ENCODE data around the gene NUBP1. TPM values are rescaled to one million over a fixed set of nuclear protein-coding genes. Genes with fewer than 3 reads are reported as not detected.
"Not testable (repeated sequence)": the region's sequence is repeated elsewhere in the genome, so short reads cannot be mapped to it uniquely, and the experiment has no call there.

The NUBP1 gene
- total RNA-seq, 2 donors from 2014 or later, result 27.1 to 29.8 TPM

DNA sequence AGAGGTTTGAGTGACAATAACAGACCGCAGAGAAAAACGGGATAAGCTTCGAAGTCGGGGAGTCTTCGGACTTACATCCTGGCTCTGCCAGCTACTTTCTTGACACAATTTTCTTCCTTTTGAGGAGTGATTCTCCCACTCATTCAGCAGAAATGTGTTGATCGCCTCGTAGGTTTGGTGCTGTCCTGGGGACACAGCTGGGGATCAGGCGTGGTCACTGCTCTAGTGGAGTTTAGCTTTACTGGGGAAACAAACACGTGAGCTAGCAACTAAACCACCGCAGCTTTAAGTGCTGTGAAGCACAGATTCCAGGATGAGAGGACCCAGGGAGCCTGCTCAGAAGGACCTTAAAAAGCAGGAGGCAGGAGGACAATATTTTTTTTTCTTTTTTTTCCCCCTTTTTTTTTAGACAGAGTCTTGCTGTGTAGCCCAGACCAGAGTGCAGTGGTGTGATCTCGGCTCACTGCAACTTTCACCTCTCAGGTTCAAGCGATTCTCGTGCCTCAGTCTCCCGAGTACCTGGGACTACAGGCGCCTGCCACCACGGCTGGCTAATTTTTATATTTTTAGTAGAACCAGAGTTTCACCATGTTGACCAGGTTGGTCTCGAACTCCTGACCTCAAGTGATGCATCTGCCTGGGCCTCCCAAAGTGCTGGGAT, 858 bp downstream of the NUBP1 start:
- peak; percentile 81 for DNase-seq (ENCODE audit: low spot score)
- intact Hi-C loops (cut with DNase I), result loop anchor here (5.0 to 10.0 kb wide), 2 partner anchors 80 to 173 kb away; no protein-coding TSS in a partner anchor

DNA sequence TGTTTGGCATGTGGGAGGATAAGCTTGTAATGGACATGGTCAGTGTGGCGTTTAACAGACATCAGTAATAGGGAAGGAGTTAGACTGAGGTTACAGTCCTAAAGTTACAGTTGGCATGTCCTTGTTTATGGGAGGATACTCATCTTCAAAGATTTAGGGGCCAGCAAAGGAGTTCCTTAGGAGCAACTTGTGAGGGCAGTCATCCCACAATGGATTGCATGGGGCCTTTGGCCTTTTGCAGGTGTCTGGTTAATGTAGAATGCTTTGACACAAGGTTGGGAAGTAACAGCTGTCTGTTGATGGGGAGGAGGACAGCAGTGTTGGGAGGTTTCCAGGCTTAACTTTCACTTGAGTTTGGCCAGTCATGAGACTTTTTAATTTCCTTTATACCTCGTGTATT, 2.2 kb downstream of the NUBP1 start:
- intact Hi-C loops (cut with DNase I), result loop anchor here (5.0 to 10.0 kb wide), 2 partner anchors 79 to 171 kb away; no protein-coding TSS in a partner anchor
- no peak for DNase-seq (ENCODE audit: low spot score)

DNA sequence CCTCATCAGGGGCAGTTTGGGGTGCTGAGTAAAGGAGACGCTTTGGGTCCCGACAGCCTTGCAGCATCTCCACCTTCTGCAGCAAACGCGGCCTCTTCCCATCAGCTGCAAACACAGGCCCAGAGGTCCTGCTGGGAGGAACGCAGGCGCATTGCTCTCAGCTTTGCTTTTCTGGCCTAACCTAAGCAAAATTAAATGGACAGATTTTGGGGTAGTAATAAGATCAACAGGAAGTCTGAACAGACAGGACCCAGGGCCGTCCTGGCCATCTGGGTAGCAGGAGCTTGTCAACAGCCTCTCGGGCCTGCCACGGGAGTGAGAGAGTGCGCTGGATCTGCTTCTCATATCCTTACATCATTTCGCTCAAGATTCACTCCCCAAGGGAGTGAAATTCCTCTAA, 7.2 kb downstream of the NUBP1 start:
- DNase-seq (ENCODE audit: low spot score), result peak; percentile 41
- intact Hi-C loops (cut with DNase I), result loop anchor here in 1 of 2 donors (10.0 kb wide), 1 partner anchor 174 kb away; no protein-coding TSS in a partner anchor

DNA sequence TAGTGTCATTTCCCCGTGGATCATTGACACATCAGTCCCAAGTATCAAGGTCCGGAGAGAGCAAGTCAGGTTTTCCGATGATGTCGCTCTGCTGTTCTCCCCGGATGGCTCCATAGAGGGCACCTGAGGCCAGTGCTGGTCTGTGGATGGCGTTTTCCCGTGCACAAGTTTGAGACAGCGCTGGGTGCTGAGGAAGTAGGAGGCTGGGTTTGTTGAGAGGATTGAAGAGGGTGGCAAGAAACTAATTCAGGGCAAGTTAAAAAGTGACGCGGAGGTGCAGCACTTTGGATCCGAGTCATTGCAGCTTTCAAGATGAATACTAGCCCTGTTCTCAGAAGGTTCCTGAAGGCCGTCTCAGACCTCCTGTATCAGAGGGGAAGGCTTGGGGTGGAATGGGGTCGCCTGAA, 7.7 kb downstream of the NUBP1 start:
- DNase-seq (ENCODE audit: low spot score), result peak; percentile 62
- intact Hi-C loops (cut with DNase I), result loop anchor here in 1 of 2 donors (10.0 kb wide), 1 partner anchor 174 kb away; no protein-coding TSS in a partner anchor

DNA sequence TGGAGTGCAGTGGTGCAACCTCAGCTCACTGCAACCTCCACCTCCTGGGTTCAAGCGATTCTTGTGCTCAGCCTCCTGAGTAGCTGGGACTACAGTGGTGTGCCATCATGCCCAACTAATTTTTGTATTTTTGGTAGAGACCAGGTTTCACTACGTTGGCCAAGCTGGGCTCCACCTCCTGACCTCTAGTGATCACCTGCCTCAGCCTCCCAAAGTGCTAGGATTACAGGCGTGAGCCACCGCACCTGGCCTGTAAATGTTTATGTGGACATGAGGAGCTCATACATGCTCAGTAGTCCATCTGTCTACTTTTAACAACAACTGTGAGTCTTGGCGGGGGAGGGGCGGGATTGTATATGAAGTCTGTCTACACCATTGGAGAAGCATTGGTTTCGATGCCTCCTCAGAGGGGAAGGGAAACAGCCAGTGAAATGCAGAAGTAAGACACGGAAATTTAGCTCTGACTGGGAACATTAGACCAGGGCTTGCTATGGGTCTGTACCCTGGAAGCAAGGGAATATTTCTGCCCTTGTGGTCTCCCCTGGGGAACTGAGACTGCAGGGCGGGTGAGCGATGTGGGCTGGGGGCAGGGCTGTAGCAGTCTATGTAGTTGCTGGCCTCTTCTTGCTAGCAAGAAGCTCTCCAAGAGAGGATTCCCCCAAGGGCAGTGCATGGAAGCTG, 9.3 kb downstream of the NUBP1 start:
- DNase-seq (ENCODE audit: low spot score), result peak; percentile 85
- intact Hi-C loops (cut with DNase I), result loop anchor here in 1 of 2 donors (10.0 kb wide), 1 partner anchor 172 kb away; no protein-coding TSS in a partner anchor

DNA sequence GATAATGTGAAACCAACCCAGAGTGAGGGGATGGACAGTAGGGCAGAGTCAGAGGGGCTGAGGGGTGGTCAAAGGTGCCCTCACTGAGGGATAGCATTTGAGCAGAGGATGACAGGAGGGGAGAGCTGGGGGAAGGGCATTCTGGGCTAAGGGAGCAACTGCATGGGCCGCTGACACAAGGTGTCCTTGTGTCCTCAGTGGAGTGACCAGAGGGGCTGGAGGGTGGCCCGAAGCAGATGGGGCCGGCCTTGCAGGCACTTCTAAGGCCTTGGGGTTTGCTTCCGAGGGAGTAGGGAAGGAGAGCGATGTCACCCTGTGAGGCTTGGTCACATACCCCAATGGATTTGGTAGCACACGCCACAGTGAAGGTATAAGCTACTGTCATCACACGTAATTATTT, 10.0 kb downstream of the NUBP1 start:
- intact Hi-C loops (cut with DNase I), result loop anchor here in 1 of 2 donors (10.0 kb wide), 1 partner anchor 171 kb away; no protein-coding TSS in a partner anchor
- DNase-seq (ENCODE audit: low spot score), result peak; percentile 37

DNA sequence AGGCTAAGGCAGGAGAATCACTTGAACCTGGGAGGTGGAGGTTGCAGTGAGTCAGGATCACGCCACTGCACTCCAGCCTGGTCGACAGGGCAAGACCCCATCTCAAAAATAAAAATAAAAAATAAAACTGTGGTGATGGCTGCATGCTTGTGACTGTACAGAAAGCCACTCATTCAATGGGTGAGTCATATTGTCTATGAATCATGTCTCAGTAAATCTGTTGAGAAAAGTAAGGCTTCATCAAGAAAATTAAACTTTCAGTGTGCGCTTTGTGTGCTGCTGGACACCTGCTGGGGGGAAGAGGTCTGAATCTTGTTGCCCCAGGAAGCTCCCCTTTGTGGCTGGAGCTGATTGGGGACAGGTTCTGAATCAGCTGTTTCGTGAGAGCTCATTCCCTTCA, 11.3 kb downstream of the NUBP1 start:
- intact Hi-C loops (cut with DNase I), result loop anchor here in 1 of 2 donors (10.0 kb wide), 1 partner anchor 170 kb away; no protein-coding TSS in a partner anchor
- no peak for DNase-seq (ENCODE audit: low spot score)

DNA sequence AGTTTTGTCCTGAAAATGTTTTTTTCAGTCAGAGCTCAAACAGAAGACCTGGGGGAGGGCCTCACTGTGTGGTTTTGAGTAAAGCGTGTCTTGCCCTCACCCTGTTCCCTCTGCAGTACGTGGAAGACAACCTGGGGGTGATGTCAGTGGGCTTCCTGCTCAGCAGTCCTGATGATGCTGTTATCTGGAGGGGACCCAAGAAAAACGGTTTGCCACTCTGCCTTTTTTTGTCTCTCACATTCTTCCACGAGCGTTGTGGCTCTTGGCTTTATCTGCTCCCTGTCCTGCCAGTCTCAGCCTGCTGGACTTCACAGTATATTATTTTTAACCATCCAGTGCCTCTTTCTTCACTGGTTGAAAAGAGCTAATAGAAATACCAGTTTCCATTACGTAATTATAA, 12.9 kb downstream of the NUBP1 start:
- DNase-seq (ENCODE audit: low spot score), result no peak
- intact Hi-C loops (cut with DNase I), result loop anchor here in 1 of 2 donors (10.0 kb wide), 1 partner anchor 168 kb away; no protein-coding TSS in a partner anchor

DNA sequence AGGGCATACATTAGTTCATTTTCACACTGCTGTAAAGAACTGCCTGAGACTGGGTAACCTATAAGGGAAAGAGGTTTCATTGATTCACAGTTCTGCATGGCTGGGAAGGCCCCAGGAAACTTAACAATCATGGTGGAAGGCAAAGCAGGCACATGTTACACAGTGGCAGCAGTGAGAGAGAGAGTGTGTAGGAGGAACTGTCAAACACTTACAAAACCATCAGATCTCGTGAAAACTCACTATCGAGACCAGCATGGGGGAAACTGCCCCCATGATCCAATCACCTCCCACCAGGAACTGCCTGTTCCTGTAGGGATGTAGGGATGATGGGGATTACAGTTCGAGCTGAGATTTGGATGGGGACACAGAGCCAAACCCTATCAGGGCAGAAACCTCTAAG, 17.2 kb downstream of the NUBP1 start:
- intact Hi-C loops (cut with DNase I), result no loop called here
- DNase-seq (ENCODE audit: low spot score), result no peak

DNA sequence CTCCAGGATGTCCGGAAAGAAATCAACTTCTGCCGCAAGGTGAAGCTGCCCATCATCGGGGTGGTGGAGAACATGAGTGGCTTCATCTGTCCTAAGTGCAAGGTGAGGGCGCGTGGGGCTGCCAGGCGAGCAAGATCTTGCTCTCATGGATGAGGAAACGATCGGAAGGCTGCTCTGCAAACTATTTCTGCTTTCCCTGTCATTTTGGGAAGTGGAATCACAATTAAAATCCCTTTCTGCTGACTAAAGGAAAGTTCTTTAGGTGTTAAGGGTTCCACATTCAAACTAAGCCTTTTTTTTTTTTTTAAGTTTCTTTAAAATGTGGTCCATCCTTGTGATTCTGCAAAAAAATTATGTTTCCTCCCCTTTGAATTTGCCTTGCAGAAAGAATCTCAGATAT, 17.7 kb downstream of the NUBP1 start:
- DNase-seq (ENCODE audit: low spot score), result no peak
- intact Hi-C loops (cut with DNase I), result no loop called here

DNA sequence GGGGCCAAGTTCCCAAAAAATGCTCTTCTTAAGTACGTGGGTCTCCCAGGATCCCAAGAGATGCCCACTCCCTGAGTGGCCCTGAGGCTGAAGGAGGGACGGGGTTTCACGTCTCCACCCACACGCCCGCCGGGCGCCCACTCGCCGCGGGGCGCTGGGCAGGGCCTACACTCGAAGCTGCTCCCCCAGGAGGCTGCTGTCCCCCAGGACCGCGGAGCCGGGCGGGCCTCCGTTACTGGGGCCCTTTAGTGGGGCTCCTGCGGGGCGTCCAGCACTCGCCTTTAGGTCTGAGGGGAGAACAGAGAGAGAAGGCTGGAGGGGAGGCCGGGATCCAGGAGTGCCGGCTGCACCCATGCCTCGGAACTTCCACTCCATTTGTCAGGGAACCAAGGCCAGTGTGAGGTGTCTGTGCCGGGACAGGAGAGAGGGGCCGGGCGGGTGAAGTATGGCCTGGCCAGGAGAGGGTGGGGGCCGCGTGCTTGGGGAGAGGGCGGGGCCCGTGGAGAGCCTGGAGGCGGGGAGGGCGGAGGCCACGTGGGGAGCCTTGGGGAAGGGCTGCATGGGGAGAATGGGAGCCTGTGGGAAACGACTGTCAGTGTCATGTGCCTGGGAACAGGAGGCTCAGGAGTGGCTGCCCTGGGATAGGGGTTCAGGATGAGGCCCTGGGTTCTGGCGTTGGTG, 18.8 kb downstream of the NUBP1 start:
- intact Hi-C loops (cut with DNase I), result loop anchor here in 1 of 2 donors (2.0 kb wide), 1 partner anchor 1112 kb away; no protein-coding TSS in a partner anchor
- no peak for DNase-seq (ENCODE audit: low spot score)

DNA sequence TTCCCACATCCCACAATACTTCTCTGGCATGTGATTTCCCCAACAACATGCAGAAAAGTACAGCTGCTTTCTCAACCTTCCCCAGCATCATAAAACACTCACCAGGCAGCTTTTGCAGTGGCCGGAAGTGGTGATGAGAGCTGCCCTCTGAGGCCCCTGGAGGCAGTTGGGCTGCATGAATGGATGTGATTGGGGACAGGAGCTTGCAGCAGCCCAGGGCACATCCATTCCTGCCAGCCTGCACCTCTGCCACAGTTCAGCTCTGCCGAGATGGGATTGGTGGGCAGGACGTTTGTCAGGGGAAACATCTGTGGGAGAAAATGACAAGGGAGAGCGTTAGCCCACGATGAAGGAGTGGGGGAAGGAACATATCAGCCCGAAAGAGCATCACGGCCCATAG, 19.8 kb downstream of the NUBP1 start:
- intact Hi-C loops (cut with DNase I), result loop anchor here in 1 of 2 donors (2.0 kb wide), 1 partner anchor 1113 kb away; no protein-coding TSS in a partner anchor
- DNase-seq (ENCODE audit: low spot score), result no peak

DNA sequence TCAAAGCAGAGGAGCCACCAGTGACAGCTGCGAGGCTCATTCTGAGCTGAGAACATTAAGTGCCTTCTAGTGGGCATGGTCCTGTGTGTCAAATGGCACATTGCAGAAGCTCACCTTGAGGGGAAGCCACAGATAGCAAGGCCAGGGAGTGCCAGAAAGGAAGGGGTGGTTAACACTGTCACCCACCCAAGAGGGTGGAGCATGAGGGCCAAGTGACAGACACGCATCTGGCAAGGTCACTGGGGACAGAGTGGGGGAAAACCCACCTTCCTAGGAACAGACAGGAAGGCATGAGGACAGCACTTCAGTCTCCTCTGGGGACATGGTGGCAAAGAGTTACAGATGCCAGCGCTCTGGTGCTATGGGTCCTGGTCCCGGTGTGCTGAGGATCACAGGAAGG, 22.1 kb downstream of the NUBP1 start:
- DNase-seq (ENCODE audit: low spot score), result no peak
- intact Hi-C loops (cut with DNase I), result loop anchor here in 1 of 2 donors (5.0 kb wide), 1 partner anchor 52 kb away; the partner anchor contains the start of gene TVP23A

DNA sequence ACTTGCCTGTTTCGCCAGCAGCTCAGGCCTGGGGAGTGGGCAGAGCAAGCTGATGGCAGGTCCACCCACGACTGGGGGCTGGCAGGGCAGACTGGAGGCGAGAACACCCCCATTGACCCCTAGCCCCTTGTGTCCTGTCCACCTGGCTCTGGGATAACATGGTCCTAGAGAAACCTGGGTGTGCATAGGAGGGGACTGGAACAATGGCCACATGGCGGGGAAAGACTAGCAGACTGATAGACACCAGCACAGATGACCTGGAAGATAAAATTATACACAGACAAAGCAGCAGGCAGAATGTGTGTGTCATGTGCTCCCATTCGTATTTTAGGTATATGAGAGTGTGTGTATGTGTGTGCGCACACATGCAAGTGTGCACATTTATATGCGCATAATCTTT, 23.5 kb downstream of the NUBP1 start:
- DNase-seq (ENCODE audit: low spot score), result no peak
- intact Hi-C loops (cut with DNase I), result loop anchor here in 1 of 2 donors (5.0 kb wide), 1 partner anchor 50 kb away; the partner anchor contains the start of gene TVP23A

DNA sequence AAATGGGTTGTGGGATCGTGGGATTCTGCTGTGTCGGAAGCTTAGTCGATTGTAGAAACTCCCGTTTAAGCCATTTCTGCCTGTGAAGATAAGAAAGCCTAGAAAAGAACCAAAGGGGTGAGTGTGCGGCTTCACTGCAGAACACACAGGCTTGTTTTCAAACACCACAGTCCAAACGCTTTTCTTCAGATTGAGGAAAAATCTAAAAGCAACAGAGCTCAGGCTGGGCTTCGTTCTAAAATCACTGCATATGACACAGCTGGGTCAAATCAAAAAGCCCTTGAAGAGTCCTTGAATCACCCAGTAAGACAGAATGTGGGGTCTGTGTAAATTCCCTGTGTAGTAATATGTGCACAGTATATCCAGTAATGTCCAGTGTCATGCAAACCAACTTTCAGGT, 25.7 kb downstream of the NUBP1 start:
- DNase-seq (ENCODE audit: low spot score), result no peak
- intact Hi-C loops (cut with DNase I), result loop anchor here in 1 of 2 donors (5.0 kb wide), 1 partner anchor 48 kb away; the partner anchor contains the start of gene TVP23A

DNA sequence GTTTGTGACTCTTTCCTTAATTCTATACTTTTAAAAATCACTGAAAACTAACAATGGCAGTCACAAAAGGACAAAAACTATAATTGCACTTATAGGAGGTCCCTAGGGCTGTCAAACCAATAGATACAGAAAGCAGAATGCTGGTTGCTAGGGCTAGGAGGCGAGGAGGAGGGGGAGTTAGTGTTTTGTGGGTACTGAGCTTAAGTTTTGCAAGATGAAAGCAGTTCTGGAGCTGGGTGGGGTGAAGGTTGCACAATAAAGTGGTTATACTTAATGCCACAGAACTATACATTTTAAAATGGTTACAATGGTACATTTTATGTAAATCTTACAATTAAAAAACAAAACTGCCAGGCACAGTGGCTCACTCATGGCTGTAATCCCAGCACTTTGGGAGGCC, 27.3 kb downstream of the NUBP1 start:
- intact Hi-C loops (cut with DNase I), result no loop called here
- DNase-seq (ENCODE audit: low spot score), result no peak

DNA sequence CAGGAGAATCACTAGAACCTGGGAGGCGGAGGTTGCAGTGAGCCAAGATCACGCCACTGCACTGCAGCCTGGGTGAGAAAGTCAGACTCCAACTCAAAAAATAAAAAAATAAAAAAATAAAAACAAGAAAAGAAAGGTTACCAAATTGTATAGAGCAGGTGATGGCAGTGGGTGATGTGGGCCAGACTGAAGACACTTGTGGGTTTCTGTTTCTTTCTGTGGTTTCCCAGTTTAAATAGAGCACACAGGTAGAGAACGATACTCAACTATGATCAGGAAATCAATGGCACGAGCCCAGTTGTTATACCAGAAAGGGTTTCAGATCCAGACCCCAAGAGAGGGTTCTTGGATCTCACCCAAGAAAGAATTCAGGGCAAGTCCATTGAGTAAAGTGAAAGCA, 32.6 kb downstream of the NUBP1 start:
- intact Hi-C loops (cut with DNase I), result no loop called here
- no peak for DNase-seq (ENCODE audit: low spot score)

DNA sequence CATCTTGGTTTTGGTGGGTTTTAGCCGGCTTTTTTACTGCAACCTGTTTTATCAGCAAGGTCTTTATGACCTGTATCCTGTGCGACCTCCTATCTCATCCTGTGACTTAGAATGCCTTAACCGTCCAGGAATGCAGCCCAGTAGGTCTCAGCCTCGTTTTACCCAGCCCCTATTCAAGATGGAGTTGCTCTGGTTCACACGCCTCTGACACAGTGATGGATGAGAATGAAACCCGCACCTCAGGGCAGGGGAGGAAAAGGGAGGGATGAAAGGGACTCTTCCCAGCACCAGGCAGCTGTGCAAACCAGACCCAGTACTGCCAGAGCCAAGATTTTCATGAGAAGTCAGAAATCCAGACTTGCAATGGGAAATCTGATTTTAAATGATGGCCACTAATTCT, 33.3 kb downstream of the NUBP1 start:
- DNase-seq (ENCODE audit: low spot score); intact Hi-C loops (cut with DNase I): not testable (repeated sequence)

DNA sequence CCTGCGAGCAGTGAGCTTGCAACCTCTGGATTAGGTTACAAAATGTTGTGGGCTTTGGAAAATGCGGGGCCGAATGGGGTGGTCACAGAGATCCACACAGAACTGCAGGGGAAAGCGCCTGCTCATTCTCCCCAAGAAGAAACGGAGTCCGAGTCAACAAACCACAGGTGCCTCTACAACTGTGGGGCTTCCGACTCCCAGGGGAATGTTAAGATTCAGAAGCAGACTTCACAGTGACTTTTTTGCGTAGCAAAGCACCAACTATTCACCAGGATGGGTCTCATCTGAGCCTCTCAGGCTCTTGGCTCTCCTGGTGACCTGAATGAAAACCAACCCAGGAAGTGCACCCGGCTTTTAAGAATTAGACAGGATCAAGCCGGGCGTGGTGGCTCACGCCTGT, 33.7 kb downstream of the NUBP1 start:
- no peak for DNase-seq (ENCODE audit: low spot score)
- intact Hi-C loops (cut with DNase I), result no loop called here

All from posterior vena cava (tissue), 2 donors.